ENCODE results near the gene IL17C. TPM values are rescaled to one million over a fixed set of nuclear protein-coding genes. Genes with fewer than 3 reads are reported as not detected.
A peak's percentile ranks its signal among the peaks of the same experiment; 100 is the strongest.

IL17C gene
- total RNA-seq, 4 donors from 2014 or later: 0.91 TPM; not detected in 3

GRCh38 chr16:88681709-88682451 lies 43.5 kb downstream of the IL17C start:
- TF ChIP-seq POLR2A (IDR thresholded peaks at IDR 0.05): no peak
- no peak for TF ChIP-seq CTCF (IDR thresholded peaks at IDR 0.05)
- intact Hi-C loops (cut with DNase I; ENCODE audit: low total_unique reads): no loop called here
- WGBS, 2 donors: 33 to 51% methylated on average over 19 to 21 of the region's 21 CpGs
- no peak overlapping the region for H3K4me3 ChIP-seq (ENCODE audit: low read depth, poor library complexity, severe bottlenecking)
- DNase-seq (ENCODE audit: low spot score in 2 of 2): peak; percentile 57 to 90

- TF ChIP-seq POLR2A (IDR thresholded peaks at IDR 0.05): no peak
- no peak for TF ChIP-seq CTCF (IDR thresholded peaks at IDR 0.05)
- intact Hi-C loops (cut with DNase I; ENCODE audit: low total_unique reads): no loop called here
- H3K4me3 ChIP-seq (ENCODE audit: low read depth, poor library complexity, severe bottlenecking): no peak overlapping the region
- DNase-seq (ENCODE audit: low spot score in 2 of 2): no peak
- WGBS, 2 donors: 70 to 75% methylated on average over 15 of the region's 15 CpGs
These were observed 46.3 kb downstream of the IL17C start for GRCh38 chr16:88684569-88685155.

GRCh38 chr16:88685156-88686061 lies 47.0 kb downstream of the IL17C start:
- 4 to 6% methylated on average over 16 to 33 of the region's 33 CpGs for whole genome bisulfite sequencing, 2 donors
- peak in 1 of 2 donors; percentile 85 for DNase-seq (ENCODE audit: low spot score in 2 of 2)
- peak overlapping the region; percentile 31 for H3K4me3 ChIP-seq (ENCODE audit: low read depth, poor library complexity, severe bottlenecking)
- TF ChIP-seq CTCF (IDR thresholded peaks at IDR 0.05) (no peak), POLR2A (IDR thresholded peaks at IDR 0.05) (no peak)
- intact Hi-C loops (cut with DNase I; ENCODE audit: low total_unique reads): no loop called here

GRCh38 chr16:88686062-88686438 lies 47.7 kb downstream of the IL17C start:
- intact Hi-C loops (cut with DNase I; ENCODE audit: low total_unique reads): no loop called here
- TF ChIP-seq CTCF (IDR thresholded peaks at IDR 0.05): no peak
- TF ChIP-seq POLR2A (IDR thresholded peaks at IDR 0.05): no peak
- DNase-seq (ENCODE audit: low spot score in 2 of 2): no peak
- 2% methylated on average over 19 to 24 of the region's 25 CpGs for WGBS, 2 donors
- H3K4me3 ChIP-seq (ENCODE audit: low read depth, poor library complexity, severe bottlenecking): peak overlapping the region; percentile 31

GRCh38 chr16:88686439-88687253 lies 48.3 kb downstream of the IL17C start, which contains the start of gene SNAI3:
TSS of gene SNAI3 (minus strand) at chr16:88686507. CDS start at chr16:88686406, 101 bp downstream.
- TF ChIP-seq CTCF (IDR thresholded peaks at IDR 0.05): no peak
- TF ChIP-seq POLR2A (IDR thresholded peaks at IDR 0.05): no peak
- DNase-seq (ENCODE audit: low spot score in 2 of 2): peak; percentile 70 to 96
- 8 to 17% methylated on average over 19 to 34 of the region's 65 CpGs for WGBS, 2 donors
- H3K4me3 ChIP-seq (ENCODE audit: low read depth, poor library complexity, severe bottlenecking): peak within 1 kb of the TSS; percentile 31
- intact Hi-C loops (cut with DNase I; ENCODE audit: low total_unique reads): no loop called here
